ENCODE data around the gene PLAC8. TPM values are rescaled to one million over a fixed set of nuclear protein-coding genes. Genes with fewer than 3 reads are reported as not detected.

Gene PLAC8, protein sequence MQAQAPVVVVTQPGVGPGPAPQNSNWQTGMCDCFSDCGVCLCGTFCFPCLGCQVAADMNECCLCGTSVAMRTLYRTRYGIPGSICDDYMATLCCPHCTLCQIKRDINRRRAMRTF
- 1.1 TPM for total RNA-seq

- H3K27me3 ChIP-seq: no peaks in the 10 kb centered on the region
- H3K4me3 ChIP-seq: no peak within 1 kb of the TSS
- no peaks in the 10 kb centered on the region for H3K4me1 ChIP-seq
- intact Hi-C loops (cut with DNase I): no loop called here
- TF ChIP-seq CTCF (IDR thresholded peaks at IDR 0.05): no peak
- no peaks in the 10 kb centered on the region for H3K9me3 ChIP-seq
- no peak within 1 kb of the TSS for H3K27ac ChIP-seq
- no peaks in the 10 kb centered on the region for H3K36me3 ChIP-seq
- no peak for DNase-seq (ENCODE audit: low spot score in 2 of 2)
These were observed at the start of gene PLAC8 for GRCh38 chr4:83114576-83114975. Gene PLAC8, minus strand, starts transcription at chr4:83114729. Its CDS starts 6,808 bp downstream, at chr4:83107921.

GRCh38 chr4:83153417-83153816 is 38.9 kb upstream of the PLAC8 start:
- Histone ChIP-seq H3K9me3 (no peaks in the 10 kb centered on the region), H3K36me3 (no peaks in the 10 kb centered on the region), H3K4me1 (no peaks in the 10 kb centered on the region), H3K27ac (no peak overlapping the region), H3K27me3 (no peaks in the 10 kb centered on the region), H3K4me3 (no peak overlapping the region)
- TF ChIP-seq CTCF (IDR thresholded peaks at IDR 0.05): no peak
- no peak for DNase-seq (ENCODE audit: low spot score in 2 of 2)
- intact Hi-C loops (cut with DNase I): no loop called here

DNA sequence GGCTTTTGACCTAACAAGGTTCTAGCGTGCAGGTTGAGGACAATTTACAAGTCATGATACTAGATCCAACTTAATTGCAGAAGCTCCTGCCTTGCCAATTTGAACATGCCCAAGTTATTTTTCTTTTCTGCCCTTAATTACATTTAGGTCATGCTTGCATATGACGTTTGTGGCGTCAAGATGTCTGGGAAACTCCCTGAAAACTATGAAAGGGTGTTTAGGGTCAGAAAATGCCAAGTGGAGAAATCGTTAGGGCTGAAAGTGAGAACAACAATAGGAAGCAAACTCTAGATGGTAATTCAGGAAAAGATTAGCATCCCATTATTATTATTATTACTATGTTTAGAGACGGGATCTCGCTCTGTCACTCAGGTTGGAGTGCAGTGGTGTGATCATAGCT is 38.2 kb upstream of the PLAC8 start:
- DNase-seq (ENCODE audit: low spot score in 2 of 2): no peak
- no peak for TF ChIP-seq CTCF (IDR thresholded peaks at IDR 0.05)
- Histone ChIP-seq H3K9me3 (no peaks in the 10 kb centered on the region), H3K4me1 (no peaks in the 10 kb centered on the region), H3K27me3 (no peaks in the 10 kb centered on the region), H3K4me3 (no peak overlapping the region), H3K27ac (no peak overlapping the region), H3K36me3 (no peaks in the 10 kb centered on the region)
- intact Hi-C loops (cut with DNase I): no loop called here

DNA sequence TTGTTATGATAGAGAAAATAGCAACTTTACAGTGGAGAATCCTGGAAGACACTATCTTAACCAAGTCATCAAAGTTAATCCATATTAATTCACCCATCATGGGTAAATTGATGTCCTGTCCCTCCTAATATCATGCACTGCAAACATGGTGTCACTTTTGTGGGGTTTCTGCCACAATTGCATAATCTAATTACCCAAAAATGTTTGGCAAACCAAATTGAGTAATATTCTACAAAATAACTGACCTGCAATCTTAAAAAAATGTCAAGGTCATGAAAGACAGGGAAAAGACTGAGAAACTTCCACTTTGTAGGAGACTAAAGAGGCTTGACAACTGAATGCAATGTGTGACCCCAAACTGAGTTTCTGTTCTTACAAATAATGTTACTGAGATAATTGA is 37.1 kb upstream of the PLAC8 start:
- Histone ChIP-seq H3K9me3 (no peaks in the 10 kb centered on the region), H3K27ac (no peak overlapping the region), H3K36me3 (no peaks in the 10 kb centered on the region), H3K4me3 (no peak overlapping the region), H3K27me3 (no peaks in the 10 kb centered on the region), H3K4me1 (no peaks in the 10 kb centered on the region)
- no peak for DNase-seq (ENCODE audit: low spot score in 2 of 2)
- intact Hi-C loops (cut with DNase I): no loop called here
- no peak for TF ChIP-seq CTCF (IDR thresholded peaks at IDR 0.05)

GRCh38 chr4:83150653-83151330 is 36.3 kb upstream of the PLAC8 start:
- intact Hi-C loops (cut with DNase I): no loop called here
- no peak overlapping the region for H3K4me3 ChIP-seq
- DNase-seq (ENCODE audit: low spot score in 2 of 2): no peak
- no peaks in the 10 kb centered on the region for H3K4me1 ChIP-seq
- no peaks in the 10 kb centered on the region for H3K27me3 ChIP-seq
- no peaks in the 10 kb centered on the region for H3K36me3 ChIP-seq
- no peak for TF ChIP-seq CTCF (IDR thresholded peaks at IDR 0.05)
- H3K9me3 ChIP-seq: no peaks in the 10 kb centered on the region
- H3K27ac ChIP-seq: no peak overlapping the region

Data from ascending aorta (tissue), 2 donors.